Lower leg skin (tissue), 4 donors: ENCODE data around the gene CPB1. TPM values are rescaled to one million over a fixed set of nuclear protein-coding genes. Genes with fewer than 3 reads are reported as not detected.

Experiments used
- DNase-seq, 2 donors: peaks; one replicate each; pipeline ENCODE4 v3.0.0-alpha.2; 2019; ENCODE audit warnings: low spot score in 2 of 2
- H3K4me3 ChIP-seq: fragments of 200-600 bp; sonication (generic); 2 replicates; pipeline ENCODE4 v1.5.1; 2017; ENCODE audit warnings: mild to moderate bottlenecking, low read depth; ENCODE audit not compliant: poor library complexity, severe bottlenecking
- CTCF ChIP-seq, 3 donors: fragments of 450-650 bp; IDR thresholded peaks; one replicate each; pipeline ENCODE4 v1.5.1; 2016; ENCODE audit warnings: antibody characterized with exemption in 3 of 3, mild to moderate bottlenecking in 3 of 3, moderate library complexity in 2 of 3
- POLR2A ChIP-seq, 2 donors: fragments of 450-650 bp; IDR thresholded peaks; one replicate each; pipeline ENCODE4 v1.6.1; 2016 to 2017; ENCODE audit warnings: antibody characterized with exemption in 2 of 2, mild to moderate bottlenecking in 1 of 2, moderate library complexity in 1 of 2
- WGBS, 2 donors: methylation state at CpG; one replicate each; pipeline ENCODE4 v1.1.5; 2018; 5-methylcytosine and 5-hydroxymethylcytosine counted together
- intact Hi-C: fragments of 100-400 bp; cut with DNase I; formaldehyde crosslinking; loops from one replicate; pipeline ENCODE4 v1.15.0; 2023; ENCODE audit warnings: low total_unique reads
- total RNA-seq, 4 donors: library from RNA; depleted of rRNA; stranded (reverse); fragments of >200 nt; gene quantifications; one replicate each; pipeline ENCODE4 v1.1.0, GENCODE V29; 2016

Gene CPB1
- total RNA-seq, 4 donors from 2014 or later, result 0.69 to 12.0 (median 0.97) TPM; not detected in 1

- intact Hi-C loops, result no loop called here
- 55 to 59% methylated on average over 4 of the region's 4 CpGs for WGBS, 2 donors
- no peak for DNase-seq
- TF ChIP-seq CTCF (IDR thresholded peaks at IDR 0.05) (no peak), POLR2A (IDR thresholded peaks at IDR 0.05) (no peak)
- no peak overlapping the region for H3K4me3 ChIP-seq
Measured at GRCh38 chr3:148882288-148882687, 54.7 kb downstream of the CPB1 start.

- intact Hi-C loops, result no loop called here
- H3K4me3 ChIP-seq, result no peak overlapping the region
- TF ChIP-seq CTCF (IDR thresholded peaks at IDR 0.05) (no peak), POLR2A (IDR thresholded peaks at IDR 0.05) (no peak)
- 77 to 86% methylated on average over 1 of the region's 1 CpG for WGBS, 2 donors
- DNase-seq, result no peak
Measured at GRCh38 chr3:148883163-148883562, 55.6 kb downstream of the CPB1 start.

GRCh38 chr3:148884261-148884660 is 56.6 kb downstream of the CPB1 start:
- intact Hi-C loops, result no loop called here
- DNase-seq, result no peak
- no peak overlapping the region for H3K4me3 ChIP-seq
- TF ChIP-seq POLR2A (IDR thresholded peaks at IDR 0.05) (no peak), CTCF (IDR thresholded peaks at IDR 0.05) (no peak)

GRCh38 chr3:148889828-148890227 is 62.2 kb downstream of the CPB1 start:
- TF ChIP-seq CTCF (IDR thresholded peaks at IDR 0.05), result no peak
- TF ChIP-seq POLR2A (IDR thresholded peaks at IDR 0.05), result no peak
- DNase-seq, result no peak
- no peak overlapping the region for H3K4me3 ChIP-seq
- intact Hi-C loops, result no loop called here
- 81 to 91% methylated on average over 2 of the region's 2 CpGs for WGBS, 2 donors

GRCh38 chr3:148896062-148896461 is 68.5 kb downstream of the CPB1 start:
- intact Hi-C loops, result no loop called here
- no peak overlapping the region for H3K4me3 ChIP-seq
- DNase-seq, result no peak
- 67% methylated on average over 3 of the region's 3 CpGs for whole genome bisulfite sequencing, 2 donors
- no peak for TF ChIP-seq CTCF (IDR thresholded peaks at IDR 0.05)
- no peak for TF ChIP-seq POLR2A (IDR thresholded peaks at IDR 0.05)

GRCh38 chr3:148901987-148902791 is 74.6 kb downstream of the CPB1 start:
- DNase-seq, result no peak
- H3K4me3 ChIP-seq, result no peak overlapping the region
- intact Hi-C loops, result no loop called here
- TF ChIP-seq POLR2A (IDR thresholded peaks at IDR 0.05), result no peak
- no peak for TF ChIP-seq CTCF (IDR thresholded peaks at IDR 0.05)
- WGBS, 2 donors, result 43 to 52% methylated on average over 4 of the region's 4 CpGs
